B cell (primary cell): Measurements from ENCODE around the gene ANO2. TPM values are rescaled to one million over a fixed set of nuclear protein-coding genes. Genes with fewer than 3 reads are reported as not detected.

Experiments
- ATAC-seq: fragments of 200-7000 bp; cut with Tn5 transposase; one replicate; pipeline ENCODE4 v1.10.0; 2021; ENCODE audit warnings: low read depth, mild to moderate bottlenecking, moderate number of reproducible peaks, moderate library complexity
- CTCF ChIA-PET: fragments of 350-600 bp; sonication (Branson Sonifier 250); formaldehyde crosslinking; loops from one replicate; lab custom pipeline; 2021; ENCODE audit warnings: antibody characterized with exemption, inconsistent platforms; lab: Charles Lee
- POLR2A ChIA-PET: fragments of 350-600 bp; sonication (Branson Sonifier 250); formaldehyde crosslinking; loops from one replicate; lab custom pipeline; 2021; ENCODE audit warnings: antibody characterized with exemption; lab: Charles Lee
- DNase-seq: peaks from one replicate; pipeline ENCODE4 v3.0.0; 2013
- H2AFZ ChIP-seq: 2 replicates; pipeline ENCODE4 v1.6.1; 2012; ENCODE audit warnings: mild to moderate bottlenecking, low read depth, low read length; ENCODE audit not compliant: insufficient read depth, poor library complexity, severe bottlenecking
- H3K27ac ChIP-seq, 2 donors: 1 replicate in 1 of 2; 2 replicates in 1 of 2; pipeline ENCODE4 v1.5.1; 2012 to 2013; ENCODE audit warnings: low read length in 2 of 2, mild to moderate bottlenecking in 2 of 2, moderate library complexity in 1 of 2
- H3K27me3 ChIP-seq, 4 experiments: fragments of 200-600 bp in 1 of 4; sonication (generic) in 1 of 4; replicated peaks in 1 of 4; 1 replicate in 2 of 4; 2 replicates in 2 of 4; pipeline versions ENCODE4 v1.6.1 to v1.7.0; 2013 to 2016; ENCODE audit warnings: low read length in 3 of 4, mild to moderate bottlenecking in 2 of 4, mixed read lengths in 1 of 4, moderate library complexity in 1 of 4; ENCODE audit not compliant: insufficient read depth in 4 of 4, control insufficient read depth in 3 of 4; ENCODE audit errors: control extremely low read depth in 1 of 4
- H3K36me3 ChIP-seq, 2 experiments: replicated peaks in 1 of 2; 1 replicate in 1 of 2; 2 replicates in 1 of 2; pipeline versions ENCODE4 v1.6.1 to v1.7.1; 2013; ENCODE audit warnings: low read length in 1 of 2; ENCODE audit not compliant: insufficient read depth in 2 of 2, control insufficient read depth in 1 of 2; ENCODE audit errors: control extremely low read depth in 1 of 2, extremely low read depth in 1 of 2
- H3K4me1 ChIP-seq, 2 donors: fragments of 200-600 bp in 1 of 2; sonication (generic) in 1 of 2; 1 replicate in 1 of 2; 2 replicates in 1 of 2; pipeline versions ENCODE4 v1.5.1 to v1.6.1; 2013 to 2017; ENCODE audit warnings: low read length in 2 of 2; ENCODE audit not compliant: control insufficient read depth in 2 of 2, insufficient read depth in 2 of 2
- H3K4me2 ChIP-seq: replicated peaks from 2 replicates; pipeline ENCODE3; 2012; ENCODE audit warnings: mild to moderate bottlenecking, low read depth, low read length; ENCODE audit not compliant: poor library complexity, severe bottlenecking
- H3K4me3 ChIP-seq, 5 experiments: fragments of 200-600 bp in 1 of 5; sonication (generic) in 1 of 5; 1 replicate in 3 of 5; 2 replicates in 2 of 5; pipeline versions ENCODE4 v1.5.1 to v1.7.0; 2011 to 2016; ENCODE audit warnings: low read length in 4 of 5, mild to moderate bottlenecking in 4 of 5, low read depth in 2 of 5, control low read depth in 1 of 5, moderate library complexity in 1 of 5; ENCODE audit not compliant: insufficient read depth in 1 of 5; ENCODE audit errors: control extremely low read depth in 1 of 5, extremely low read depth in 1 of 5
- H3K79me2 ChIP-seq: fragments of 200-600 bp; sonication (generic); one replicate; pipeline ENCODE4 v1.6.0; 2016; ENCODE audit warnings: low read length; ENCODE audit not compliant: control insufficient read depth, insufficient read depth
- H3K9ac ChIP-seq: fragments of 200-600 bp; sonication (generic); 2 replicates; pipeline ENCODE4 v1.6.1; 2017; ENCODE audit warnings: mild to moderate bottlenecking, low read length, moderate library complexity
- H3K9me3 ChIP-seq, 3 donors: one replicate each; pipeline versions ENCODE4 v1.6.1 to v1.7.1; 2013; ENCODE audit warnings: low read length in 2 of 3; ENCODE audit not compliant: control insufficient read depth in 2 of 3, insufficient read depth in 1 of 3; ENCODE audit errors: control extremely low read depth in 1 of 3
- H4K20me1 ChIP-seq: 2 replicates; pipeline ENCODE4 v1.6.0; 2012; ENCODE audit warnings: mild to moderate bottlenecking, low read length; ENCODE audit not compliant: insufficient read depth, control insufficient read depth, poor library complexity, severe bottlenecking
- H3K27ac Mint-ChIP-seq: one replicate; pipeline ENCODE4 v1.8.0; 2021; ENCODE audit warnings: mixed read lengths
- H3K27me3 Mint-ChIP-seq: one replicate; pipeline ENCODE4 v1.8.0; 2021; ENCODE audit warnings: mixed read lengths
- H3K4me1 Mint-ChIP-seq: one replicate; pipeline ENCODE4 v1.8.0; 2021; ENCODE audit warnings: mixed read lengths
- H3K4me3 Mint-ChIP-seq: one replicate; pipeline ENCODE4 v1.8.0; 2021; ENCODE audit warnings: mixed read lengths
- H3K9me3 Mint-ChIP-seq: one replicate; pipeline ENCODE4 v1.8.0; 2022; ENCODE audit warnings: mixed read lengths; ENCODE audit not compliant: insufficient read depth
- CTCF ChIP-seq: fragments of 200-600 bp; IDR thresholded peaks from one replicate; pipeline ENCODE4 v1.8.0; 2022; ENCODE audit warnings: antibody characterized with exemption, mild to moderate bottlenecking
- EZH2 ChIP-seq: IDR thresholded peaks from 2 replicates; pipeline ENCODE4 v1.6.1; 2012; ENCODE audit warnings: borderline replicate concordance, low read depth, mild to moderate bottlenecking, moderate library complexity, low read length; ENCODE audit not compliant: insufficient read depth, poor library complexity, severe bottlenecking
- WGBS: methylation state at CpG from one replicate; pipeline ENCODE4 v1.1.5; 2013; ENCODE audit warnings: missing lambda C conversion rate; ENCODE audit not compliant: insufficient coverage; 5-methylcytosine and 5-hydroxymethylcytosine counted together
- intact Hi-C: fragments of 100-400 bp; cut with micrococcal nuclease; formaldehyde crosslinking; loops from one replicate; pipeline ENCODE4 v1.10.0; 2022
- polyA plus RNA-seq: library from polyadenylated mRNA; depleted of rRNA; stranded (reverse); fragments of >200 nt; gene quantifications from 2 replicates; pipeline ENCODE4 v1.2.3, GENCODE V29; 2012
- total RNA-seq, 2 donors: library from RNA; stranded (reverse); fragments of 120-200 nt in 1 of 2; gene quantifications; 1 replicate in 1 of 2; 2 replicates in 1 of 2; pipeline versions ENCODE4 v1.2.3 to v1.2.4, GENCODE V29; 2013 to 2022

Gene ANO2
- total and polyA plus RNA-seq, 2 donors (not counting 1 experiment from before 2014, with no cell fraction given), result not detected

GRCh38 chr12:5737778-5738177 lies 207.3 kb downstream of the ANO2 start:
- H2AFZ ChIP-seq, result no peak overlapping the region
- H3K27ac ChIP-seq, result no peak overlapping the region
- H3K9me3 Mint-ChIP-seq, result no peaks in the 10 kb centered on the region
- ChIA-PET CTCF (no interaction called here), POLR2A (no interaction called here)
- TF ChIP-seq CTCF (no peak), EZH2 (no peak)
- ATAC-seq (no peak), DNase-seq (no peak)
- H3K79me2 ChIP-seq, result no peaks in the 10 kb centered on the region
- H3K27me3 Mint-ChIP-seq, result peaks cover 8% of the 10 kb centered on the region
- intact Hi-C loops, result no loop called here
- no peak overlapping the region for H3K4me2 ChIP-seq
- H3K4me1 ChIP-seq, result no peaks in the 10 kb centered on the region
- no peaks in the 10 kb centered on the region for H3K9me3 ChIP-seq
- WGBS, result no CpG with 5 or more reads among the region's 3 CpGs
- no peaks in the 10 kb centered on the region for H3K36me3 ChIP-seq
- no peak overlapping the region for H3K27ac Mint-ChIP-seq
- H4K20me1 ChIP-seq, result no peaks in the 10 kb centered on the region
- H3K4me1 Mint-ChIP-seq, result no peaks in the 10 kb centered on the region
- H3K27me3 ChIP-seq, result no peaks in the 10 kb centered on the region
- H3K9ac ChIP-seq, result no peak overlapping the region
- H3K4me3 Mint-ChIP-seq, result no peak overlapping the region
- H3K4me3 ChIP-seq, result no peak overlapping the region

- no peak overlapping the region for H3K4me2 ChIP-seq
- 81% methylated on average over 4 of the region's 5 CpGs for WGBS
- no peaks in the 10 kb centered on the region for H3K4me1 ChIP-seq
- POLR2A ChIA-PET, result no interaction called here
- intact Hi-C loops, result no loop called here
- H4K20me1 ChIP-seq, result no peaks in the 10 kb centered on the region
- H3K4me3 ChIP-seq, result no peak overlapping the region
- CTCF ChIA-PET, result no interaction called here
- Mint-ChIP-seq H3K27me3 (peaks cover 4% of the 10 kb centered on the region), H3K4me3 (no peak overlapping the region), H3K27ac (no peak overlapping the region), H3K4me1 (no peaks in the 10 kb centered on the region), H3K9me3 (no peaks in the 10 kb centered on the region)
- H3K9ac ChIP-seq, result no peak overlapping the region
- DNase-seq (no peak), ATAC-seq (no peak)
- no peak for TF ChIP-seq CTCF
- H3K27me3 ChIP-seq, result no peaks in the 10 kb centered on the region
- no peak overlapping the region for H3K27ac ChIP-seq
- no peaks in the 10 kb centered on the region for H3K79me2 ChIP-seq
- H3K9me3 ChIP-seq, result no peaks in the 10 kb centered on the region
- no peaks in the 10 kb centered on the region for H3K36me3 ChIP-seq
- H2AFZ ChIP-seq, result no peak overlapping the region
Measured at GRCh38 chr12:5736527-5736926, 208.5 kb downstream of the ANO2 start.
